Measurements from ENCODE around the gene ABO.

Gene ABO

GRCh38 chr9:133306242-133307204 lies 31.5 kb upstream of the ABO start:
- TF ChIP-seq TCF12 (IDR thresholded peaks at IDR 0.05; ENCODE audit: low read depth) (no peak), MAX (IDR thresholded peaks at IDR 0.05) (no peak)

GRCh38 chr9:133305731-133306130 lies 30.7 kb upstream of the ABO start:
- TF ChIP-seq ZBTB7A (IDR thresholded peaks at IDR 0.05; ENCODE audit: low read depth) (no peak), TCF12 (IDR thresholded peaks at IDR 0.05; ENCODE audit: low read depth) (no peak), REST (IDR thresholded peaks at IDR 0.05; ENCODE audit: low read depth) (no peak)

DNA sequence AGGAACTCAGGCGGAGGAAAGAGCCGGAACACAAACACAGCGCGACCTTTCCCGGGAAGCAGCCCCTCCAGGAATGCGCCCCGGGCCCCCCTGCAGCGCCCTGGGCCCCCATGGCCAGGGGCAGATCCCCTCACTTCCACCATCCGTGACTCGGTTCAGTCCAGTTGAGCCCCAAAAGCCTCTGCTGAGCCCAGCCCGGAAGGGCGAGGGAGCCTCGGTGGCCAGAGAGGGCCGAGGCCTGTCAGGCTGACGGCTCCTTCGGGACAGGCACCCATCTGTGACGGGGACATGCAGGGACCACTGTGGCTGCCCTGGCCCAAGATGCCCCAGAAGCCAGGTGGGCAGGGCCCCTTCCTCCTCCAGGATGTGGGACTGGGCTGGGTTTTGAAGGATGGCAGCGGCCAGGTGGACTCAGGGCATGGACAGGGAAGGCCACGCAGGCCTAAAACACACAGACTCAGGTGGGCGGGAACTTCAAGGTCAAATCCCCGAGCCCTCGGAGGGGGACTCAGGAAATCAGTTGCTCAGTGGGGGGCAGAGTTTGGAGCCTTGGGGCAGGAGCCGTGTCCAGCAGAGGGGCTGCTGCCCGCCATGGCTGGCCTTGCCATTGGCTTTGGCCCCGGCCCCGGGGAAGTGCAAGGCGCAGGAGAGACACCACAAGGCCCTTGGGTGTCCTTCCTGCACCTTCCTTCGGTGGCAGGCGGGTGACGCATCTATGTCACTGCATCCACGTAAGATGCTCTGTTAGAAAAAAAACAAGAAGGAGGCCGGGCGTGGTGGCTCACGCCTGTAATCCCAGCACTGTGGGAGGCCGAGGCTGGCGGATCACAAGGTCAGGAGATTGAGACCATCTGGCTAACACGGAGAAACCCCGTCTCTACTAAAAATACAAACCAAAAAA lies 29.7 kb upstream of the ABO start:
- no peak for TF ChIP-seq TAF1 (IDR thresholded peaks at IDR 0.05; ENCODE audit: low read depth)
- no peak for TF ChIP-seq TCF12 (IDR thresholded peaks at IDR 0.05; ENCODE audit: low read depth)
- TF ChIP-seq NFIC (IDR thresholded peaks at IDR 0.05): no peak
- no peak for TF ChIP-seq YY1 (IDR thresholded peaks at IDR 0.05; ENCODE audit: low read depth)
- TF ChIP-seq CEBPB (IDR thresholded peaks at IDR 0.05): no peak
- no peak for TF ChIP-seq MAX (IDR thresholded peaks at IDR 0.05)
- TF ChIP-seq RAD21 (IDR thresholded peaks at IDR 0.05; ENCODE audit: low read depth): no peak
- no peak for TF ChIP-seq EP300 (IDR thresholded peaks at IDR 0.05; ENCODE audit: borderline replicate concordance)
- no peak for TF ChIP-seq CREB1 (IDR thresholded peaks at IDR 0.05; ENCODE audit: low read depth)
- TF ChIP-seq FOXM1 (IDR thresholded peaks at IDR 0.05; ENCODE audit: borderline replicate concordance, low read depth): no peak
- TF ChIP-seq TEAD4 (IDR thresholded peaks at IDR 0.05): no peak
- no peak for TF ChIP-seq ZBTB7A (IDR thresholded peaks at IDR 0.05; ENCODE audit: low read depth)
- TF ChIP-seq REST (IDR thresholded peaks at IDR 0.05; ENCODE audit: low read depth): no peak
- no peak for TF ChIP-seq EGR1 (IDR thresholded peaks at IDR 0.05)
- TF ChIP-seq, protein P1, sequence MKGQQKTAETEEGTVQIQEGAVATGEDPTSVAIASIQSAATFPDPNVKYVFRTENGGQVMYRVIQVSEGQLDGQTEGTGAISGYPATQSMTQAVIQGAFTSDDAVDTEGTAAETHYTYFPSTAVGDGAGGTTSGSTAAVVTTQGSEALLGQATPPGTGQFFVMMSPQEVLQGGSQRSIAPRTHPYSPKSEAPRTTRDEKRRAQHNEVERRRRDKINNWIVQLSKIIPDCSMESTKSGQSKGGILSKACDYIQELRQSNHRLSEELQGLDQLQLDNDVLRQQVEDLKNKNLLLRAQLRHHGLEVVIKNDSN (IDR thresholded peaks at IDR 0.05): no peak

DNA sequence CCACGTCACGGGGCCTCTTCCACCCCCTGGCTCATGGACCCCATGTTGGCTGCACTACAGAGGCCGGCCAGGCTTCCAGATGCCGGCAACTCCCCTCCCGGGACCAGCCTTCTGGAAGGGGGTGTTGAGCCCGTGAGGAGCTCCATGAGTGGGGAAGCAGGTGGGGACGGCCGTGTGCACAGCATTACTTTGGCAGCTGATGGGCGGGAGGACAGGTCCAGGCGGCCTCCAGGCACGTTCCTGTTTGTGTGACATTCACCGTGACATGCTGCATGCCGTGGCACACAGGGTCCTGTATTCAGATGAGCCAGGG lies 29.1 kb upstream of the ABO start:
- no peak for TF ChIP-seq CEBPB (IDR thresholded peaks at IDR 0.05)
- no peak for TF ChIP-seq TAF1 (IDR thresholded peaks at IDR 0.05; ENCODE audit: low read depth)
- TF ChIP-seq, protein P1 (IDR thresholded peaks at IDR 0.05): no peak
- no peak for TF ChIP-seq YY1 (IDR thresholded peaks at IDR 0.05; ENCODE audit: low read depth)
- TF ChIP-seq MAX (IDR thresholded peaks at IDR 0.05): no peak
- TF ChIP-seq TEAD4 (IDR thresholded peaks at IDR 0.05): no peak
- TF ChIP-seq ZBTB7A (IDR thresholded peaks at IDR 0.05; ENCODE audit: low read depth): no peak
- no peak for TF ChIP-seq EP300 (IDR thresholded peaks at IDR 0.05; ENCODE audit: borderline replicate concordance)
- TF ChIP-seq NFIC (IDR thresholded peaks at IDR 0.05): no peak

DNA sequence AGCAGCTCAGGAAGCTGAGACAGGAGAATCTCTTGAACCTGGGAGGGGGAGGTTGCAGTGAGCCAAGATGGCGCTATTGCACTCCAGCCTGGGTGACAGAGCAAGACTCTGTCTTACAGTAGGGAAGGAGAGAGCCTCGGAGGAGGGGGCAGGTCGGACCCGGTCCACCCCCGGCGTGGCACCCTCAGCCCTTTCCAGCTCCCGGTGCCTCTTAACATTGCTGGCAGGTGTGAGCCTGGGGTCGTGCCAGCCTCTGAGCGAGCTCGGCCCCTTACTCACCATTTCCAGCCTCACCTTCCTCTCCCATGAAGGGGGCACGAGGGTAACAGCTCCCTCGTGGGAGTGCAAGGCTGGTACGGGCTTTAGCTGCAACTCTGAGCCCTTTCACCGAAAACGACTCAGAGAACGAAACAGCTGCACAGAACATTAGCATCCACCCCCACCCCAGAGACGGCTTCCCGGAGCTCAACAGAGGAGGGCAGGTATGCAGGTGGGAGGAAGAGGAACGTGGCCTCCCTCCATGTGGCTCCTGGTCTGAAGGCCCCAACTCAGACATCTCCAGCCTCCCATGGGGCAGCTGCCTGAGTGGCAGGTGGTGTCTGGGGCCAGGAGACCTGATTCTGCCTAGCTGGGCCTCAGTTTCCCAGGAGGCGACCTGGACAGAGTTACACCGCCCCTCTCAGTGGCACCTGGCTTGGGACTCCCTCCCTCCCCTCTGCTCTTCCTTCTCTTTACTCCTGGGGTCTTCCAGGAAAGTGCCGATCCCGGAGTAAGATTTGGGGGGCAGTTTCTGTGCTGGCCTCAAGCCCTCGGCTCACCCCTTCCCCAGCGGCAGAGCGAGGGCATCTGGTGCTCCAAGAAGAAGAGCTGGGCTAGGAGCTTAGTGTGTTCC lies 28.5 kb upstream of the ABO start:
- TF ChIP-seq NFIC (IDR thresholded peaks at IDR 0.05) (no peak), FOXM1 (IDR thresholded peaks at IDR 0.05; ENCODE audit: borderline replicate concordance, low read depth) (no peak), CEBPB (IDR thresholded peaks at IDR 0.05) (no peak), EP300 (IDR thresholded peaks at IDR 0.05; ENCODE audit: borderline replicate concordance) (no peak), RAD21 (IDR thresholded peaks at IDR 0.05; ENCODE audit: low read depth) (no peak), MAX (IDR thresholded peaks at IDR 0.05) (no peak), CREB1 (IDR thresholded peaks at IDR 0.05; ENCODE audit: low read depth) (no peak), ZBTB7A (IDR thresholded peaks at IDR 0.05; ENCODE audit: low read depth) (no peak), YY1 (IDR thresholded peaks at IDR 0.05; ENCODE audit: low read depth) (no peak)
- TF ChIP-seq, protein P1 (IDR thresholded peaks at IDR 0.05): no peak
